M059J (cell line): ENCODE measurements around the gene YEATS4. TPM values are rescaled to one million over a fixed set of nuclear protein-coding genes. Genes with fewer than 3 reads are reported as not detected.

Experiments
- DNase-seq: peaks from one replicate; pipeline ENCODE4 v3.0.0-alpha.2; 2012; ENCODE audit warnings: low read depth
- total RNA-seq: library from RNA; depleted of rRNA; stranded (reverse); fragments of >200 nt; shearing (Covaris generic); gene quantifications from 2 replicates; pipeline ENCODE4 v1.2.3, GENCODE V29; 2014

YEATS4 gene
- total RNA-seq, 1 experiment from 2014 or later, result 36.6 TPM

DNA sequence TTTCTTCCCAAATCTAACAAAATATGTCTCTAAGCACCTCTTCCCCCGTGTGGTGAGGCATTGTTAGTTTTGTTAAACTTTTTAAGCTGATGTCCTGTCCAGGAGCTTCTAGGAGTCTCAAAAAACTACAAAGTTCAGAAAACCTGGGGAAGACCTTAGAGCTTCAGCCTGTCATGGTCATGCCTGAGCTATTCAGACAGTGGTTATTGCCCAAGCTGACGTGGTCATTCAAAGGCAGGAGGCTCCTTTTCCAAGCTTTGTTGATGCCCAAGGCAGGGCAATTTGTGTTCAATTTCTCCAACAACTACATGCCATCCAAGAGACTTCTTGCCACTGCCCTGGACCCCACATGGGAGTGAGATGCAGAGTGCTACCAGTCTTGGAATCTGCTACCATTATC is 17.1 kb upstream of the YEATS4 start:
- DNase-seq, result no peak

DNA sequence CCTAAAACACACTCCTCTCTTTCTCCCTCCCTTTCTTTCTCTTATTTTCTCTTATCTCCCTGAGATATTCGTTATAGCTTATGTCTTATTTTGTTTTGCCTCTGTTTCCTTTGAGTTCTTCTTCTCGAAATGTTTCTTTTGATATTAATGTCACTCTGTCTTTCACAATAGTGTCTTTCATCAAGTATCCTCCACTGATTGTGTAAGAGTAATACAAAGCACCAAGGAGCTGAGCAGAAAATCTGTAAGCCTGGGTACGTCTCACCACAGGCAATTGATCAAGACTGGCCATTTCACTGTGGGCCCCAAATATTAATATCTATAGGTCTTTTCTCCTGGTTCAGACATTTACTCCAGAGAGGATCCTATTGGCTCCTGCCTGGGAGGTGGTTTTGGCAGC is 16.2 kb upstream of the YEATS4 start:
- DNase-seq, result no peak

DNA sequence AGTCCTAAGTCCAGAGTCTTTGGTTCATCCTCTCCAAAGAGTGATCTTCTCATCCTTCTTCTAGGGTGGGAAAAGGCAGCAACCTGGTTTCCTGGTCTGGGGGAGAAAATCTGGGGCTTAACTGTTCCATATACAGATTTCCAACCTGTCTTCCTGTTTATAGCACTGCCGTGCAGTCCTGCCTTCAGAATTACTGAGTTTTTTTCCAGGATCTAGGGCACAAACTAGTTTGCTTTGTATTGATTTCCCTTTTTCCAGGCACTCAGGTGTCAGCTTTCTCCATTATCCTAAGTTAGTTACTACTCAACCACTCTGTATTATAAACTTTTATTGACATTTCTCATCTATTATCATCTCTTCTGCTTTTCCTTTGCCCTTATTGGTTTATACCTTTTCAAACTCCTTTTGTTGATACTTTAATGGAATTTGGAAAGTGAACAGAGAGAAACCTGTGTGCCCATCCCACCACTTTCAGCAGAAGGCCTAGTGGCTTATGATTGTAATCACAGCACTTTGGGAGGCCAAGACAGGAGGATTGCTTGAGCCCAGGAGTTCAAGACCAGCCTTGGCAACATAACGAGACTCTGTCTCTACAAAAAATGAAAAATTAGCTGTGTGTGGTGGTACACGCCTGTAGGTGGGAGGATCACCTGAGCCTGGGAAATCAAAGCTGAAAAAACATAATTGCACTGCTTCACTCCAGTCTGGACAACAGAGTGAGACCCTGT is 15.5 kb upstream of the YEATS4 start:
- DNase-seq, result no peak

DNA sequence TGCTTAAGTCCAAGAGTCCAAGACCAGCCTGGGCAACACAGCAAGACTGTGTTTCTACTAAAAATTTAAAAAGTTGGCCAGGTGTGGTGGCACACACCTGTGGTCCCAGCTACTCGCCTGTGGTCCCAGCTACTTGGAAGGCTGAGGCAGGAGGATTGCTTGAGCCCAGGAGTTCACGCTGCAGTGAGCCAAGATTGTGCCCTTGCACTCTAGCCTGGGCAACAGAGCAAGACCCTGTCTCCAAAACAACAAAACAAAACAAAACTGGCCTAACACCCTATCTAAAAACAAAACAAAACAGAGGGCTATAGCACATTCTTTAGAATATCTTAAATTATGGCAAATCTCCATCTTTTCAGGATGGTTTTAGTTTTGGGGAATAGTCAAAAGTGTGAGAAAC is 14.5 kb upstream of the YEATS4 start:
- no peak for DNase-seq

DNA sequence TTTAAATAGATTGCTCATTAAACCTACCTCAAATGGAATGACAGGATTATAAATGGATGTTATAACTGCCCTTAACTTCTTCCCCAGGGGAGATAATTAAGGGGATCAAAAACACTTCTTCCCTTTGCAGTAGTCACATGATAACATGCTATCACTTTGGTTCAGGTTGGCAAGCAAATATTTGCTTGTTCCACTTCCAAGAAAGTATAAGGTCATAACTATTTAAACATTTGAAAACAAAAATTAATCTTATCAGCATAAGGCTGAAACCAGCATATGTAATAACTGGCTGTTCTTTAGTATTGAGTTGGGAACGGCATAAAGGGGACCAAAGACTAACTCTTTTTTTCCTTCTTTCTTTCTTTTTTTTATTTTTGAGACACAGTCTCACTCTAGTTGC is 13.8 kb upstream of the YEATS4 start:
- DNase-seq, result no peak

DNA sequence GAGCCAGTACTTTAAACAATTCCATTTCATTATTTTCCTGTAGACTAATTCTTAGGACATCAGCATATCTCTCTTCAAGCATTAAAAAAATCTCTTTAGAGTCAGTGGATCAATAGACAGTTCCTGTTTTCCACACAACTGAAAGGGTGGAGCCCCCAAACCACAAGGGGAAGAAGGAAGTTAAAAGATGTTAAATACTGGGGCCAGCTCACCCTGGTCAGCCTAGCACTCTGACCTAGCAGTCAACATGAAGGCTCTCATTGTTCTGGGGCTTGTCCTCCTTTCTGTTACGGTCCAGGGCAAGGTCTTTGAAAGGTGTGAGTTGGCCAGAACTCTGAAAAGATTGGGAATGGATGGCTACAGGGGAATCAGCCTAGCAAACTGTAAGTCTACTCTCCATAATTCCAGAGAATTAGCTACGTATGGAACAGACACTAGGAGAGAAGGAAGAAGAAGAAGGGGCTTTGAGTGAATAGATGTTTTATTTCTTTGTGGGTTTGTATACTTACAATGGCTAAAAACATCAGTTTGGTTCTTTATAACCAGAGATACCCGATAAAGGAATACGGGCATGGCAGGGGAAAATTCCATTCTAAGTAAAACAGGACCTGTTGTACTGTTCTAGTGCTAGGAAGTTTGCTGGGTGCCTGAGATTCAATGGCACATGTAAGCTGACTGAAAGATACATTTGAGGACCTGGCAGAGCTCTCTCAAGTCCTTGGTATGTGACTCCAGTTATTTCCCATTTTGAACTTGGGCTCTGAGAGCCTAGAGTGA is 11.2 kb upstream of the YEATS4 start, which contains the start of gene LYZ:
Gene LYZ (plus strand): TSS at position 220 of the 777 bp plus-strand sequence. CDS start 28 bp downstream, at position 248.
- no peak for DNase-seq

DNA sequence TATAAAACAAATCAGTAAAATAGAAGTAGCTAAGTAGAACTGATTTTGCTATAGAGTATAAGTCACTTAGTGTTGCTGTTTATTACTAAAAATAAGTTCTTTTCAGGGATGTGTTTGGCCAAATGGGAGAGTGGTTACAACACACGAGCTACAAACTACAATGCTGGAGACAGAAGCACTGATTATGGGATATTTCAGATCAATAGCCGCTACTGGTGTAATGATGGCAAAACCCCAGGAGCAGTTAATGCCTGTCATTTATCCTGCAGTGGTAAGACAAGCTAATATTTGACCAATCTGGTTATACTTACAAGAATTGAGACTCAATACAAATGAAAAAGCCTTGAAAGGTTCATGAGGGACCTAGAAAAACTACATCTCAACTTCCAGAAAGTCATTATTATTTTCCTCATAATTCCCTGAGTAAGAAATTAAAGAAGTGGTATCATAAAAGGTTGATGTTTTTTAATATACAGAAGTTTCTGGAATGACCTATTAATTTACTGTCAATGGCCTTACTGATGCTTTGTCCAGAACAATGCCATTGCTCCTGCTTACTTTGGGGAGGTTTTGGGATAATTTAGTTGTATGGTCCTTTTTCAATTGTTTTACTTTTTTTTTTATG is 9.4 kb upstream of the YEATS4 start:
- DNase-seq, result no peak

DNA sequence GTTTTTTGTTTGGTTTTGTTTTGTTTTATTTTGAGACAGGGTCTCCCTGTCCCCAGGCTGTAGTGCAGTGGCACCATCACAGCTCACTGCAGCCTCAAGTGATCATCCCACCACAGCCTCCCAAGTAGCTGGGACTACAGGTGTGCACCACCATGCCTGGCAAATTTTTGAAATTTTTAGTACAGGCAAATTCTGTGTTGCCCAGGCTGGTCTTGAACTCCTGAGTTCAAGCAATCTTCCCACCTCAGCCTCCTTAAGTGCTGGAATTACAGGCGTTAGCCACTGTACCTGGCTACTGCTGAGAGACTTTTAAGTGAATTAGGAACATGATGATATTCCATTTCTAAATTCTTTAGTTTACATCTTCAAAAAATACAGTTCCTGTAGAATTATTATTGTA is 8.8 kb upstream of the YEATS4 start:
- DNase-seq, result no peak

DNA sequence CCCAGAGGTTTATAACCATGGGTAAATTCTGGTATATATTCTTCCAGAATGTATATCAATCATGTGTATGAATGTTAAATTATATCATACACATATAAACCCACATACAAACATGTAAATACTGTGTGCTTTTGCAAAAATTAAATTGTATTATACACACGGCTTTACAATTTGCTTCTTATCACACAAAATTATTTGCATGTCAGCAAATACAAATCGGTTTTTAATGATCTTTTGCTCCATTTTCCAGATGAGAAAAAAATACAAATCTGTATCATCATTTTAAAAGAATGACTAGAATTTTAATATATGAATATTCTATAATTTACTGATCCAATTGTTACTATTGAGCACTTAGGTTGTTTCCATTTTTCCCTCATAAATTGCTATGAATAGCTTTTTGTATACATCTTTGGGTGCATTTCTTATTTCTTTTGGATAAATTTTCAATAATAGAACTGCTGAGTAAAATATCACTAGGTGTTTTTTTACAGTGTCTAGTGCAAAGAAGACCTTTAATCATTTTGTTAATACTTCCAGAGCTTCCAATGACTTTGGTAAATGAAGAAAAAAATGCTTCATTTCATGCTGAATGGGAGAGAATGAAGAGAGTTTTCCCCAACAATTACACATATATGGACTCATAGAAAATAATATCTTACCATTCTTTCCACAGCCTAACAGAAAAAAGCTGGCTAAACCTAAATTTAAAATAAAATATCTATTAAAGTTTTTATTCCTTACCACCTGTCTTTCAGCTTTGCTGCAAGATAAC is 7.9 kb upstream of the YEATS4 start:
- DNase-seq, result no peak

DNA sequence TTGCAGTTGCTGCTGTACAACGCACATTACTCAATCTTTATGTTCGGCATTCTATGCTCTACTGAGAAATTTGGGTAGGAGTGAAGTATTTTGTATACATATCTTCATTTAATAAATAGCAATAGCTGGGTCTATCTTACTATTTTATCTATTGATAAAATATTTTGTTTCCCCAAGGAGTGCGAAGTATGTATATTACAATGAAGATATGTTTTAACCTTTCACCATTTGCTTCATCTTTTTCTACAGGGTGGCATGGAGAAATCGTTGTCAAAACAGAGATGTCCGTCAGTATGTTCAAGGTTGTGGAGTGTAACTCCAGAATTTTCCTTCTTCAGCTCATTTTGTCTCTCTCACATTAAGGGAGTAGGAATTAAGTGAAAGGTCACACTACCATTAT is 6.6 kb upstream of the YEATS4 start:
- no peak for DNase-seq

DNA sequence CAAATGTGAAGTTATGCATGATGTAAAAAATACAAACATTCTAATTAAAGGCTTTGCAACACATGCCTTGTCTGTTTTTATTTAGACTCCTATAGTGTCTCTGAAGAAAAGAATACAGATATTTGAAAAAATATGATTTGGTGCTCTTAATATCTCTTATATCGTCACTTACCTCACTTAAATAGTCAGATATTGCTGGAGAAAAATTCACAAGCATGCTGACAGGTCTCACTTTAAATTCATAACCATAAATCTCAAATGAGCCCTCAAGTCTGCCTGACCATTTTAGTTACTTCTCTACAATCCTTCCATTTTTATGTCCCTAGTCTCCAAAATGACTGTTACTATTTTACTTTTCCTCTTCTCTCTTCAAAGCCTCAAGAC is 5.4 kb upstream of the YEATS4 start:
- no peak for DNase-seq

DNA sequence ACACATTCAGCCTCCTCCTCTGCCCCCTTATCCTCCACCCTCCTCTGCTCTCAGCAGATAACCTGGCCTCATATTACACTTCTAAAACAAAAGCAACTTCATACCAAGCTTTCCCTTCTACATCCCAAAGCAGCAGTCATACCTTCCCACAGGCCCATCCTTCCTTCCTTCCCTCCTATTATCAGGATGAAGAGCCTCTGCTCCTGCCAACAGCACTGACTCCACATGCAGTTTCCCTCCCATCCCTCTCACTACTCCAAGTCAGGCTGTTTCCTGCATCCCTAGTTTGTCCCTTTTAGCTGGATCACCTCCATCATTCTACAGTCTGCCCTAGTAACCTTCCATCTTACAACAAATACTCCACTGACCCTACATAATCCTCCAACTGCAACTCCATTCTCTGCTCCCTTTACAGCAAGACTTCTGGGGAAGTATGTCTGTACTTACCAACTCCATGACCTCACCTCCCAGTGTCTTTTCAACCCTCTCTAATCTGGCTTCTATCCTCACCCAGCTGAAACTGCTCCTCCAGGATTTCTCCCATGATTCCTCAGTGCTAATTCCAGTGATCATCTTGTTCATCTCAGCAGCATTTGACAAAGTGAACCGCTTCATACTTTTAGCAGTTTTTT is 4.9 kb upstream of the YEATS4 start:
- no peak for DNase-seq

DNA sequence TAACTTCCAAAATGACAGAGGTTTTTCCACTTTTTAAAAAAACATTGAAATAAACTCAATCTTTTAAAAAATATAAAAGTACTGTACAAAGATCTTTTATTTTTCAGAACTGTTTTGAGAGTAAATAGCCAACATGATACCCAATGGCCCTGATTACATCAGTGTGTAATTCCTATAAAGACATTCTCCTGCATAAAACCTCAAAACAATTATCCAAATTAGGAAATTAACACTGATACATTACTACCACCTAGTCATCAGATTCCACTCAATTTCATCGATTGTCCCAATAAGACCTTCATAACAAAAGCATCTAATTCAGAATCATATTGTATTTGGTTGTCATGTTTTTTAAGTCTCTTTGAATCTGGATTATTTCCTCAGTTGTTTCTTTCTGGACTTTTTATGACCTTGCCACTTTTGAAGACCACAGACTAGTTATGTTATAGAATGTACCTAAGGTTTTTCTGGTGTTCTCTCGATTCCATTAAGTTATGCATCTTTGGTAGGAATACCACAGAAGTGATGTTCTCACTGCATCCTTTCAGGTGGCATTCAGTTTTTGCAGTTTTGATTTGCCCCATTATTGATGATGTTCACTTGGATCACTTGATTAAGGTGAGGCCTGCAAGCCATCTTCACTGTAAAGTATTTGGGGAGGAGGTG is 4.0 kb upstream of the YEATS4 start:
- DNase-seq, result no peak

DNA sequence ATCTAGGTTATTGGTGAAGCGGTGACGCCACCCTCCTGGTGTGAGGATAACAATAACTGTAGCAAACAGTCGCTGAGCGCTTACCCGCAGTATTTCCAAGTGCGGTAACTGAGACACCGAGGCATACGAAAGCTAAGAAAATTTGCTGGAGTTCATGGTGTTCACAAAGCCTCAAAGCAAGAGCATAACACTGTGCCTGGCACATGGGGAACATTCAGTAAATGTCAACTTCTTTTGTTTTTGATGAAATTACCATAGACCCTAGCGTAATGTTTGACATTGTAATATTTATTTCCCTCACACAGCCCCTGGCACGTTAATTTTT is 767 bp downstream of the YEATS4 start:
- DNase-seq, result no peak

DNA sequence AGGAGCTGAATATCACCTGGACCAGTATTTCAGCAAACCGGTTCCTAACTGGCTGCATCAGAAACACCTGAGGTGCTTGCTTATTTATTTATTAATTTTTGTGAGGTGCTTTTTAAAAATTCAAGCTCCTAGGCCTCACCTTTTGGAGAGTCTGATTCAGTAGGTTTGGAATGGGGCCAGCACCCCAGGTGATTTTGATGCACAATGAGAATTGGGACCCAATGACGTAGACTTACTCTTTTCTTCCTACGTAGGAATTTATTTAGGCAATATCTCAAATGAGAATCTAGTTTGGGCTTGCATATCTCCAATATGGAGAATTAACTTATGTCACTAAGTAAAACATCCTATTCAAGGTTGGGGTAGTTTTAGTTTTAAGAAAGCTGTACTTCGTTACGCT is 7.3 kb downstream of the YEATS4 start:
- DNase-seq, result no peak

DNA sequence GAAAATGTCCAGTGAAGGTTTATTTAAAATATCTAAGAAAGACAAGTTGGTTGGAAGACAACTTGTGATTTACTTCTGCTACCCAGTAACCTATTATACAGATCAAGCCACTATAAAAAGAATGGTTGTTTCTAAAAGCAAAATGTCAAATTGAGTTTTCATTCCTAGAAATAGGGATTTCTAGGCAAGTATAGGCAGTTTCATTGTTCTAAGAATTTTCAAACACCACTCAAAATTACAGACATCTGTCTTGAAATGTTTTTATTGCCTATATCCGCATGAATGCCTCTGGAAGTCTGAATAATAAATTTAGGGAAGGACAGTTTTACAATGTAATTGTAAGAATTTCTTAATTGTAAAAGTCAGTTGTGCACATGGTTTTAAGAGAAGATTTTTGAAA is 8.6 kb downstream of the YEATS4 start:
- DNase-seq, result no peak

DNA sequence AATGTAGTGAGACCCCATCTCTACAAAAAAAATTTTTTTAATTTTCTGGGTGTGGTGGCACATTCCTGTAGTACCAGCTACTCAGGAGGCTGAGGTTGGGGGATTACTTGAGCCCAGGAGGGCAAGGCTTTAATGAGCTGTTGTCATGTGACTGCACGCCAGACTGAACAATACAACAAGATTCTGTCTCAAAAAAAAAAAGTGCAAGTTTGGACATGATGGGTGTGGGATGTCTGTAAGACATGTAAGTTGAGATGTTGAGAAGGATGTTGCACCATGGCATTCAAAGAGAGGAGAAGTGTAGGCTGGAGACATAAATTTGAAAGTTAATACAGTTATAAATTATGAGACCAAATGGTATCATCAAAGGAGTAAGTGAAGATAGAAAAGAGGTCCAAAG is 23.5 kb downstream of the YEATS4 start:
- DNase-seq, result no peak

DNA sequence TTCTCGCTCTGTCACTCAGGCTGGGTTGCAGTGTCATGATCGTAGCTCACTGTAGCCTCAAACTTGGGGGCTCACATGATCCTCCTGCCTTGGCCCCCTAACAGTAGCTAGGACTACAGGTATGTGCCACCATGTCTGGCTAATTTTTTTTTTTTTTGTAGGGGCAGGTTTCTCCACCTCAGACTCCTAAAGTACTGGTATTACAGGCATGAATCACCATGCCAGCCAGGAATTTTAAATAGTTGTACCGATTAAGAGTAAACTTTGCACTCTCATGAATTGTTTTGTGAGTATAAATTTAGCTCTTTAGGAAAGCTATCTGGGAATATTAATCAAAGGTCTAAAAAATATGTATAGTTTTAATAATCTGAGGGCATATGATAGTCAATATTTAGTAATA is 25.5 kb downstream of the YEATS4 start:
- DNase-seq, result no peak

DNA sequence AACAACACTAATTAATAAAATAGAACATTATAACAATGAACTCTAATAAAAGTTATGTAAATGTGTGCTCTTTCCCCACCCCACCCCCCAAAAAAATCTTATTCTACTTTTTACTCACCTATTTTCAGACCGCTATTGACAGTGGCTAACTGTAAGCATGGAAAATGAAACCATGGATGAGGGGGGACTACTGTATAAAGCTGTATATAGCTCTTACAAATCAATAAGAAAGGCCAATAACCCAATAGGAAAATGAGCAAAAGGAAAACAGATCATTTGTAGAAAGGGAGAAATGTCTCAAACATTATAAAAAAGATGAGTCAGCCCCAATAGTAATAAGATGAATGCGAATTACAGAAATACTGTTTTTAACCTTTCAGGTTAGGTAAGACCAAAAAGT is 27.4 kb downstream of the YEATS4 start:
- DNase-seq, result no peak

DNA sequence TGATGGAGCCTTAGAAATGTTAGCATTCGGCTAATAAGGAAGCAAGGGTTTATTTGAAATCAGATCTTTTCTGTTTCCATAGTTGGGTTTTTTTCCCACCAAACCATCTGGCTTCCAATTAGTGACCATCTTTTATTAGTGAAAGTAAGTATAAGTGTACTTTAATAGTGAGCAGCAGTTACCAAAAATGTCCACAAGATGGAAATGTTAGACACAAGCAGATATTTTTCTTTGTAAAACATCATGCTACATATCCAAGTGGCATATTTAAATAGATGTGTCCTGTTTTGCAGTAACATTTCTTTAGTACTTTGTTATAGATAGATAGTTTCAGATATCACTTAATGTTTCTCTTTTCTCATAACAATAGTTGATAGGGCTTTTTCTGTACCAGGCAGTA is 28.8 kb downstream of the YEATS4 start:
- peak; percentile 50 for DNase-seq

DNA sequence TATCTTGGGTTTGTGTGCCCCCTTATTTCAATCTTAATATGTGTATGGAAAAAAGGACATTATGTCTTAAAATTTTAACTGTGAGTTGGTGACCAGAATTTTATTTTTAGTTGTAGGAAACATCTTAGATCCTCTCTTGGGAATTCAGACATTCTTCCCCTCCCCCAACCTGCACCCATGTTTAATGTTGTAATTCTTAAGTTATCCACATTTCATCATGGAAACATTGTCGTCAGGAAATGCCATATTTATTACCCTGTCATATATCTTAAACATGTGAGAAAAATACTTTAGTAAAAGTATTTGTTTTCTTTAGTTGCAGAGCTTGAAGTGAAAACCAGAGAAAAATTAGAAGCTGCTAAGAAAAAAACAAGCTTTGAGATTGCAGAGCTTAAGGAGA is 30.3 kb downstream of the YEATS4 start:
- DNase-seq, result no peak
